Left ventricle myocardium superior (tissue), 1 donor: Measurements from ENCODE around the gene SPOCK2. TPM values are rescaled to one million over a fixed set of nuclear protein-coding genes. Genes with fewer than 3 reads are reported as not detected.
A peak's percentile ranks its signal among the peaks of the same experiment; 100 is the strongest.

Experiments used
- ATAC-seq: fragments of 200-7000 bp; cut with Tn5 transposase; one replicate; pipeline ENCODE4 v1.9.1; 2020; ENCODE audit warnings: mild to moderate bottlenecking, moderate library complexity
- DNase-seq: peaks from one replicate; pipeline ENCODE4 v3.0.0-alpha.2; 2020
- intact Hi-C: fragments of 100-400 bp; cut with micrococcal nuclease; formaldehyde crosslinking; loops from one replicate; pipeline ENCODE4 v1.11.0; 2022
- total RNA-seq: library from RNA; stranded (reverse); fragmentation: NEBNext Ultra II Directional; extraction: Animal tissue kit (Norgen Biotek cat#: 25700); gene quantifications from one replicate; pipeline ENCODE4 v1.2.1, GENCODE V29; 2021
- donor health status: DM: no; HTN: yes; CAD: no; lungs with severe emphysema.

Gene SPOCK2
- total RNA-seq, 1 donor from 2014 or later: 12.7 TPM

- no peak for DNase-seq
- intact Hi-C loops: no loop called here
Measured at GRCh38 chr10:72092987-72093386, 4.6 kb upstream of the SPOCK2 start.

GRCh38 chr10:72092171-72092924, 4.0 kb upstream of the SPOCK2 start:
- DNase-seq (no peak), ATAC-seq (no peak)
- intact Hi-C loops: no loop called here

More at GRCh38 chr10:72092987-72093386, 4.6 kb upstream of the SPOCK2 start:
- ATAC-seq: no peak

GRCh38 chr10:72090326-72090725, 2.0 kb upstream of the SPOCK2 start:
- intact Hi-C loops: no loop called here
- ATAC-seq (no peak), DNase-seq (no peak)

- intact Hi-C loops: no loop called here
- DNase-seq (no peak), ATAC-seq (no peak)
Measured at GRCh38 chr10:72089618-72090017, 1.3 kb upstream of the SPOCK2 start.

- ATAC-seq (peak; percentile 67), DNase-seq (peak; percentile 75)
- intact Hi-C loops: no loop called here
Measured at GRCh38 chr10:72088889-72089575, 681 bp upstream of the SPOCK2 start.

DNA sequence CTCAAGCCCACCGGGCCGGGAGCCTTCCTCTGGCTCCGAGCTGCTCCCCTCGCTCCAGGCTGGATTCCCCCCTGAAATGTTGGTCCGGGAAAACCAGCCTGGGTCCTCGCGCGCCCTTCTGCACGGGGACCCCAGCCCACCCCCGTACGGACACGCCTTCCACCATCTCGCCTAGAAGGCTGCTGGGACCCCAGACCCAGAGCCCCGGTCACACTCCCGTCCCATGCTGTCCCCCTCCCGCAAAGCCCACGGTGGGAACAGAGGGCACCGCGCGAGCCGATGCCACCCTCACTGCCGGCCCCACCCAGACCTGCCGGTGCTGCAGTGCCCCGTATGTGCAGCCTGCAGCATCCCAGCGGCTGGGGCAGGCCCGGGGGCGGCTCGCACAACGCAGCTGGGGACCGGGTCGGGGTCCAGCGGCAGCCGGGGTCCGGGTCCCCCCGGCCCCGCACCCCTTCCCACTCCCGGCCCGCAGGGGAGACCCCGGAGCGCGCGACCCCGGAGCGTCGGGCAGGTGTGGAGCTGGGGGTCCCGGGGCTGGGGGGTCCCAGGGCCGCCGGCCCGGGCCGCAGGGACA, 871 bp downstream of the SPOCK2 start:
- peak; percentile 30 for ATAC-seq

GRCh38 chr10:72086466-72087391, 1.6 kb downstream of the SPOCK2 start:
- peak; percentile 40 for ATAC-seq
- intact Hi-C loops: no loop called here
- DNase-seq: peak; percentile 70

More for the DNA sequence above, 871 bp downstream of the SPOCK2 start:
- DNase-seq: no peak
- intact Hi-C loops: no loop called here

DNA sequence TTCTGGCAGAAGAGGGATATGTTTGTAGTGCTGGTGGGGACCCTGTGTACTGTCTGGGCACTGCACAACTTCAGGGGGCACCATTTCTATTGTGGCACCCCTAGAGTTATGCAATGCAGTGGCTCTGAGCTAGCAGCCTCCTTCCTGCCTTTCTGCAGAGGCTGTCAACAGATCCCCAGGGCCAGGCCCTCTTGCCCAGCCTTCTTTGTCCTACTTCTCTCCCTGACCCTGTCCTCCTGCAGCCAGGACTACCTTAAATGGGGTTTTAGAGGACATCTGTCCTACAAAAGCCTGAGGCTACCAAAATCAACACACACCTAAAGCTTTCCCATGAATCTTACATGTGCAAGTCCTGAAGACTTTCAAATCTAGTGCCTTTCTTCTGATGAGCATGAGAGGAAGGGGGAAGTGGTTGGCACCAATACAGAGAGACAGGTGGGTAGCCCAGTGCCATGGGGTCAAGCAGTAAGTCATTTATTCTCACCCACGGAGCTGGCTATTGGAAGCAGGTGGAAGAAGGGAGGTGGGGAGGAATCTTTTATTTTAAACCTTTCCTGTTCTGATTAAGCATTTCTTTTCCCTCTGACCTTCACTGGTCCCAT, 2.4 kb downstream of the SPOCK2 start:
- DNase-seq (no peak), ATAC-seq (no peak)
- intact Hi-C loops: no loop called here

GRCh38 chr10:72085166-72085565, 3.2 kb downstream of the SPOCK2 start:
- intact Hi-C loops: no loop called here
- DNase-seq (no peak), ATAC-seq (no peak)

GRCh38 chr10:72083790-72084459, 4.4 kb downstream of the SPOCK2 start:
- DNase-seq (no peak), ATAC-seq (no peak)
- intact Hi-C loops: no loop called here

GRCh38 chr10:72082856-72083789, 5.2 kb downstream of the SPOCK2 start:
- ATAC-seq: no peak
- intact Hi-C loops: no loop called here
- no peak for DNase-seq

DNA sequence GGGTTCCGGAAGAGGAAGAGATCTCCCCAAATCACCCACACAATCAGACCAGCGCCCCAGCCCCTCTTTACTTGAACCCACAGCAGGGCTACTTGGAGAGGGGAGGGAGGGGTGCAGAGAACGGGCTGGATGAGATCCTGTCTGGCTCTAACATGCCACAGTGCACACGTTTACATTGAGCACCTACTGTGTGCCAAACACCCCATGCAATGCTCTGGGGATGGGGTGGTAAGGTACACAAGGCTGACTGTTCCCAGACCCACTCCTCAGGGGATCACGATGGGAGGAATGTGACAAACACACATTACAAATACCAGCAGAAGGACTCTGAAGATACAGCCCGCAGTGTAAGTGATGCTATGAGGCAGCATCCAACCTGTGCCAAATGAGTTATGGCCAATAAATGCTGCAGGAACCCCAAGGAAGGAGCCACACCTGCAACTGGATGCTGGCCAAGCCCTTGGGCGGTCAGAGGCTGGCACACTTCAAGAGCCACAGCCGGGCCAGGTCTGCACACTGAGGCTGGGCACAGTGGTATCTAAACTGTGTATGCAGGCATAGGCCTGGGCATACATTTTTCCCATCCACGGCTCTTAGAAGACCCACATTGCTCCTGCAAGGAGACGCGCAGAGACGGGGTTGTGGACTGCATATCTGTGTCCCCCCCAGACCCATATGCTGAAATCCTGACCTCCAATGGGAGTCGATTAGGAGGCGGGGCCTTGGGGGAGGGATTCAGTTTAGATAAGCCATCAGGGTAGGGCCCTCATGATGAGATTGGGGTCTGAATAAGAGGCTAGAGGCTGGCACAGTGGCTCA, 6.4 kb downstream of the SPOCK2 start:
- no peak for ATAC-seq
- no peak for DNase-seq

GRCh38 chr10:72081210-72081609, 7.1 kb downstream of the SPOCK2 start:
- no peak for DNase-seq
- intact Hi-C loops: no loop called here
- no peak for ATAC-seq

More for the DNA sequence above, 6.4 kb downstream of the SPOCK2 start:
- intact Hi-C loops: no loop called here

DNA sequence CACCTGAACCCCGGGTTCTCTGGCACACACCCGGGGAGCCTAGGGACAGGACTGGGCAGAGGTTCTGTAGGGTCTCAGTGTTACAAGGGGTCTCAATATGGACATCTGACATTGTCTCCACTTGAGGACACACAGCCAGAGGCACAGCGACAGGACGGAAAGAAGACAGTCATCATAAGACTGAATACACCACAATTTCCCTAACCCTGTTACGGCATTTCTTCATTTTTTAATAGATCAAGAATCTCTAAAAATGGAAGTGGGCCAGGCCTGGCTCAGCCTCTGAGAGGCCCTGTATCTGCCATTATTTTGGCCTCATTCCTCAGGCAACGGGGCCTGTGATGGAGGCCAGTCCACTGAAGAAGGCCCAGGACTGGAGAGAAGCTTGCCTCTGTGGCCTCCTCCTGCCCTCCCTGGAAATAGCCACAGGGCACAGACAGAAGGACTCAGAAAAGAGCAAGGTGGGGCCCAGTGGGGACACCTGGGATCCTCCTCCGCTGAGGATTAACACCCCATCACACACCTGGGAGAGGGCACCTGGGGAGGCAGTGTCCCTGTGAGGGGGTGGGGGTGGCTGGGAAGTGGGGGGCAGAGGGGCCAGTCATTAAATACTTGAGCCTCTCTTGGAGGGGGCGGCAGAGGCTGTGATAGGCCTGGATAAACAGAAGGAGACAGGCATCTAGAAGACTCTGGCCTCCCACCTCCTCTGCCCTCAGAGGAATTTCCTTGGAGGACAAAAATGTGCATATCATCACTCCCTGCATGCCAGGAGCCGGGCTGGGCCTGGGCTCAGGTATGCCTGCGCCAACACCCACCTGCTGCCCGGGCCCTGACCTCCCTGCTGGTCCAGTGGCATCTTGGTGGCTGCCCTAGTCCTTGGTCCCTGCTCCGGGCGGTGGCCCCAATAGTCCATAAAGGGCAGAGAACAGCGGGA, 8.0 kb downstream of the SPOCK2 start:
- ATAC-seq (no peak), DNase-seq (peak; percentile 10)
- intact Hi-C loops: no loop called here

GRCh38 chr10:72079356-72079755, 9.0 kb downstream of the SPOCK2 start:
- no peak for DNase-seq

More at GRCh38 chr10:72079356-72079755, 9.0 kb downstream of the SPOCK2 start:
- intact Hi-C loops: no loop called here
- ATAC-seq: no peak
